ENCODE measurements around the gene FARSA.
"Not testable (repeated sequence)": the region's sequence is repeated elsewhere in the genome, so short reads cannot be mapped to it uniquely, and the experiment has no call there.

FARSA gene

GRCh38 chr19:12933287-12934072 is at the start of gene FARSA:
Gene FARSA (minus strand): TSS chr19:12933711. CDS start chr19:12933696, 15 bp downstream.
- peak; percentile 66 to 72 for ATAC-seq

GRCh38 chr19:12983091-12983490 is 49.6 kb upstream of the FARSA start:
- ATAC-seq = no peak

DNA sequence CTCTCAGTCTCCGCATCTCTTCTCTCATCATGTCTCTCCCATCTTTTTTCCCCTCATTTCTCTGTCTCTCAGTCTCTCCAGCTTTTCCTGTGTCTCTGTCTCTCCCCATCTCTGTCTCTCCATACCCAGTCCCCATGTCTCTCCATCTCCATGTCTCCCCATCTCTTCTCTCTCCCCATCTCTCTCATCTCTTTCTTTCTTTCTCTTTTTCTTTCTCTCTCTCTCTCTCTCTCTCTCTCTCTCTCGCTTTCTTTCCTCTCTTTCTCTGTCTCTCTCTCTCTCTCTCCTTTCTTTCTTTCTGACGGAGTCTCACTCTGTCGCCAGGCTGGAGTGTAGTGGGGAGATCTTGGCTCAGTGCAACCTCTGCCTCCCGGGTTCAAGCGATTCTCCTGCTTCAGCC is 49.1 kb upstream of the FARSA start:
- ATAC-seq = no peak

DNA sequence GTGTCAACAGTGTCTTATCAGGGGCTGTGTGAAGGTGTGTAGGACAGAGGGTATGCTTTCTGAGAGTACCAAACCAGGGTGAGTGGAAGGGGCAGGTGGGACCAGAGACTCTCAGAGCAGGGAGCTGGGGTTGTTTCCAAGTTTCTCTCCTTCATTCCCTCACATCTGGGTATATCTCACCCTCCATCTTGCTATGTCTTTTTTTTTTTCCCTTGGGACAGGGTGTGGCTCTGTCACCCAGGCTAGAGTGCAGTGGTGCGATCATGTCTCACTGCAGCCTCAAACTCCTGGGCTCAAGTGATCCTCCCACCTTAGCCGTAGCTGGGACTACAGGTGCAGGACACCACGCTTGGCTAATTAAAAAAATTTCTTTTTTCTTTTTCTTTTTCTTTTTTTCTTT is 46.5 kb upstream of the FARSA start:
- no peak for ATAC-seq

GRCh38 chr19:12976109-12976508 is 42.6 kb upstream of the FARSA start:
- not testable (repeated sequence) for ATAC-seq

GRCh38 chr19:12975221-12975741 is 41.8 kb upstream of the FARSA start:
- no peak for ATAC-seq

DNA sequence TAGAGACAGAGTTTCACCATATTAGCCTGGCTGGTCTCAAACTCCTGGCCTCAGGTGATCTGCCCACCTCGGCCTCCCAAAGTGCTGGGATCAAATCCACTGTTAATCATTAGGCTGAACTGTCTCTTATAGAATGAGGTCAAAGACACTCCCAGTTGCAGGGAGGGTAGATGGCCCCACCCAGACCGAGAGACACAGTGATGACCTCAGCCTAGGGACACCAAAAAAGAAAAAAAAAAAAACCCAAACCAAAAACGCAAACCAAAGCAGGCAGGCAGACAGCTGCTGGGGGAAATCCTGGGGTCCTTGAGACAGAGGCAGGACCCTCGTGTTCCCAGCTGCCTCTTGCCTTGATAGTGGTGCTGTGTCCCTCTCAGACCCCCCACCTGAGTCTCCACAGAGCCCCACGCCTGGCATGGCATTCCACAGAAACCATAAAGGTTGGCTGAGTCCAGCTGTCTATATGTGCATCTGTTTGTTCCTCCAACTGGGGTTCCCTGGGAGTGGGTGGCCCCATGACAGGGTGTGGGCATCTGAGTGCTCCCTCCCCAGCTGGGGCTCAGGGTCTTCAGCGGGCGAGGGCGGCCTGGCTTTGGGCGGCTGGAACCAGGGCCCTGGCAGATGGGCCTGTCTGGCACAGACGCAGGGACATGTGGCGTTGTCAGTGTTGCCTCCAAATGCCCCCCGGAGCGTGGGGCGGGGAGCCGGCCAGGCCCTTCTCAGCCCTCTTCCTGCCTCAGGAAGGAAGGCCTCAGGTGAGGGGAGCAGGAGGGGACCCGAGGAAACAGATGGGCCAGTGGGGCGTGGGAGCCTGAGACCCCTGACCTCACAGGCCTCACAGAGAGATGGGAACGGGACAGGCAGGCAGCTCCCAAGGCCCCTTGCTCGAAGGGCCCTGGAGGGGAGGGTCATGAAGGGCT is 41.0 kb upstream of the FARSA start:
- ATAC-seq = no peak

GRCh38 chr19:12973236-12973635 is 39.7 kb upstream of the FARSA start:
- no peak for ATAC-seq

GRCh38 chr19:12970070-12970820 is 36.7 kb upstream of the FARSA start:
- no peak for ATAC-seq

GRCh38 chr19:12969292-12969988 is 35.9 kb upstream of the FARSA start, which contains the start of gene DAND5:
Gene DAND5 (plus strand): TSS chr19:12969576. CDS start chr19:12969661, 85 bp downstream.
- ATAC-seq = no peak

GRCh38 chr19:12967907-12968306 is 34.4 kb upstream of the FARSA start:
- no peak for ATAC-seq

GRCh38 chr19:12965812-12966135 is 32.3 kb upstream of the FARSA start:
- ATAC-seq = no peak

DNA sequence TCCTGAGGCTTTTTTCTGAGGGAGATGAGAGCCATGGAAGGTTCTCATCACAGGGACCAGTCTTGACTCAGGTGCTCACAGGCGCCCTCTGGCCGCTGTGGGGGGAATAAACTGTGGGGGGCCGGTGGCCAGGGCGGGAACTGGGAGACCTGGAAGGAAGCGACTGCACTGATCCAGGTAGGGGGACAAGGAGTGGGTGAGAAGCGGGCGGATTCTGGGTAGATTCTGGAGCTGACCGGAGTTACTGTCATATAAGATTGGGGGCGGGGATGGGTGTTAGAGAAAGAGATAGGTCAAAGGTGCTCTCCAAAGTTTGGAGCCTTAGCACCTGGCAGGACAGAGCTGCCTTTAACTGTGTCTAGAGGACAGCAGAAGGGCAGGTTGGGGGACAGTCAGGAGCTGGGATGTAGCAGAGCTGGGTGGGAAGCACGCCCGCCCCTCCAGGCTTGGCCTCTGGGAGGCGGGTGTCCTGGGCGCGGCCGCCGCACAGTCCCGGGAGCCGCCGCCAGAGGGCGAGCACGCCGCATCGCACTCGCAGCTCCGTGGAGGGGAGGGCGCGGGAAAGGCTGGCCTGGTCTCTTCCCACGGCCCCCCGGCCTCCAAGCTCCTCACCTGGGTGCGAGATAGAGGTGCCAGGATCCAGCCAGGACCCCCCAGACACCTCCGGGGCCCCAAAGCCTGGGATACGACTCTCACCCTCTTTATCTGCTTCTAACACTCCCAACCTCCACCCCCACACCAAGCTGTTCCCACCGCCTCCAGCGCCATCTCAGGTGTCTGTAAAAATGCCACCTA is 31.7 kb upstream of the FARSA start:
- peak; percentile 94 to 97 for ATAC-seq

DNA sequence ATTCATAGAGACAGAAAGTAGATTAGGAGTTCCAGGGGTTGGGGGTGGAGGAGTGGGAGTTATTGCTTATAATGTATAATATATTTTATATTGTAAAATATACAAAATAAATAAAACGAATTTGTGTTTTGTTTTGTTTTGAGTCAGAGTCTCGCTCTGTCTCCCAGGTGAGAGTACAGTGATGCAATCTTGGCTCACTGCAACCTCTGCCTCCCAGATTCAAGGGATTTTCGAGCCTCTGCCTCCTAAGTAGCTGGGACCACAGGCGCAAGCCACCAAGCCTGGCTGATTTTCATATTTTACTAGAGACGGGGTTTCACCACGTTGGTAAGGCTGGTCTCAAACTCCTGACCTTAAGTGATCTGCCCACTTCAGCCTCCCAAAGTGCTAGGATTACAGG is 26.0 kb upstream of the FARSA start:
- no peak for ATAC-seq

DNA sequence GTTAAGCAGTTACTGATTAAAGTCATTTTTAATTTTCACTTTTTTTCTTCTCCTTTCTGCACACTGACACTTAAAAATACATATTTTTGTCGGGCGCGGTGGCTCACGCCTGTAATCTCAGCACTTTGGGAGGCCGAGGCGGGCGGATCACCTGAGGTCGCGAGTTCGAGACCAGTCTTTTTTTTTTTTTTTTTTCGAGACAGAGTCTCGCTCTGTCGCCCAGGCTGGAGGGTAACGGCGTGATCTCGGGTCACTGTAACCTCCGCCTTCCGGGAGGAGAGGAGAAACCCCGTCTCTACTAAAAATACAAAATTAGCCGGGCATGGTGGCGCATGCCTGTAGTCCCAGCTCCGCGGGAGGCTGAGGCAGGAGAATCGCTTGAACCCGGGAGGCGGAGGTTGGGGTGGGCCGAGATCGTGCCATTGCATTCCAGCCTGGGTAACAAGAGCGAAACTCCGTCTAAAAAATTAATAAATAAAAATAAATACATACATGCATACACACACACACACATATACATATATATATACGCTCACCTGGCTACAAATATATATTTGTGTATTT is 24.0 kb upstream of the FARSA start:
- peak; percentile 11 to 22 for ATAC-seq

DNA sequence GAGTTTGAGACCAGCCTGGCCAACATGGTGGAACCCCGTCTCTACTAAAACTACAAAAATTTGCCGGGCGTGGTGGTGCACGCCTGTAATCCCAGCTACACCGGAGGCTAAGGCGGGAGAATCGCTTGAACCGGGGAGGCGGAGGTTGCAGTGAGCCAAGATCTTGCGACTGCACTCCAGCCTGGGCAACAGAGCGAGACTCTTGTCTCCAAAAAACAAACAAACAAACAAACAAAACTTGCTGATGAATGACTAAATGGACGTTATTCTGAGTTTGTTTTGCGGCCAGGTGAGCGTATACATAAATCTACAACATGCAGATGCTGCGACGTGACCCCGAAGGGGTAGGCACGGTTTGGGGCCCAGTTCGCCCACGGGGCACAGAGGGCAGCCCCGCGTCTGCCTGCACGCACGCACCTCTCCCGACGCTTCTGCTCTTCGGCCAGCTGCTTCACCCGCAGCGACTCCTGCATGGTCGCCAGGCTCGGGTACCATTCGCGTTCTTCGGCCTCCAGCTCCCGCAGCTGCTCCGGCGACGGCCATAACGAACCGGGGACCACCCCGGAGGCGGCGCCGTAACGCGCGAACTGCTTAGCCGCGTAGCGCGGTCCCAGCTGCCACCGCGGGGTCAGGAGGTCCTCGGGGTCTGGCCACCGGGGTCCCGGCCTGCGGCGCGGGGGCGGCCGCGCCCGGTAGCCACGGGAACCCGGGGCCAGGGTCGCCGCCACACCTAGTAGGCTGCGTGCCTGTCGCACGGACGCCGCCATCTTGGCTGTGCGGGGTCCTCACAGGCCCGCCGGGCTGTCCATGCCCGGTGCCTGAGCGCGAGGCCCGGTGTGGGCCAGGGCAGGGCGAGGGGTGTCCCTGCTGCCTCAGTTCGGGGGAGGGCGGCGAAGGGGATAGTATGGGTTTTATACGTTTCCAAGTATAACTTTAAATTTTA is 23.2 kb upstream of the FARSA start, which contains the start of gene GADD45GIP1:
Gene GADD45GIP1 (minus strand): TSS at position 778 of the 943 bp plus-strand sequence. CDS start 11 bp downstream, at position 767.
- ATAC-seq = peak; percentile 96

DNA sequence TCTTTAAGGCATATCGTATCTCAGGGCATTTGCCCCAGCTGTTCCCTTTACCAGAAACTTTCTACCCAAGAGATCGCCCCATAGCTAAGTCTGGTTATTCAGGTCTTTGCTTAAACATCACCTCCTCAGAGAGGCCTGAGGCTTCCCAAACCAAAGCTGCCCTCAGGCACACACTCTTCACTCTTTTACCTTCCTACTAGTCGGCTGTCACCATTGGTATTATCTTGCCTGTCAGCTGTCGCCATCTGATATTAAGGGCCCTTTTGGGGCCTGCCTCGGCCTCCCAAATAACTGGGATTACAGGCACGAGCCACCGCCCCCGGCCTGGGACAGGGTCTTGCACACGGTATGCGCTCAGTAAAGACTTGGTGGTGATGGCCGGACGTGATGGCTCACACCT is 22.5 kb upstream of the FARSA start:
- no peak for ATAC-seq

DNA sequence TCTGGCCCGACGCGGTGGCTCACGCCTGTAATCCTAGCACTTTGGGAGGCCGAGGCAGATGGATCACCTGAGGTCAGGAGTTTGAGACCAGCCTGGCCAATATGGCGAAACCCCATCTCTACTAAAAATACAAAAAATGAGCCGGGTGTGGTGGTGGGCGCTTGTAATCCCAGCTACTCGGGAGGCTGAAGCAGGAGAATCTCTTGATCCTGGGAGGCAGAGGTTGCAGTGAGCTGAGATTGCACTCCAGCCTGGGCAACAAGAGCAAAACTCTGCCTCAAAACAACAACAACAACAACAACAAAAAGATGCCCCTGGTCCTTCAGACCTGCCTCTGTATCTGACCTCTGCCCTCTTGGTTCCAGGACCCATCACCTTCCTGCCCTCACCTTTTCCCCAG is 22.1 kb upstream of the FARSA start:
- not testable (repeated sequence) for ATAC-seq

DNA sequence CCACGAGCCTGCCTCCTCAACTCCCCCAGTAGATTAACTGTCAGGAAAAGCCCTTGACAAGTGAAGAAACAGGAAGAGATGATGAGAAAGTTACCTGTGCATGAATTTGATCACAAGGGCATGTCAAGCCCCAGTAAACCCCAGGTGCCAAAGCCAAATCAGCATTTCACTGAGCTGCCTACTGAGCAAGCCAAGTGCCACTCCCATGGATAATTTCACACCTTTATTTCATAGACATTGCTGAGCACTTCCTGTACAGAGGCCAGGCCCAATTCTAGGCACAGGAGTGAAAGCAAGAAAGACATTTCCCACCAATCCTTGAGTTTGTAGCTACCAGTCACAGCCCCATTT is 21.1 kb upstream of the FARSA start:
- ATAC-seq = no peak
